GM12878 (cell line): ENCODE results near the gene LAMA5. TPM values are rescaled to one million over a fixed set of nuclear protein-coding genes. Genes with fewer than 3 reads are reported as not detected.

Source experiments
- ATAC-seq: fragments of 200-7000 bp; cut with Tn5 transposase; 3 replicates; pipeline ENCODE4 v1.9.1; 2020; ENCODE audit warnings: mild to moderate bottlenecking, moderate library complexity
- BruUV-seq: library from RNA; stranded (reverse); fragments of 400-500 nt; replicated peaks from 2 replicates; lab custom pipeline; 2021; lab: Mats Ljungman, UMichigan
- CTCF ChIA-PET: fragments of 300-600 bp; sonication (Branson Sonifier 250); formaldehyde crosslinking; extraction: SDS; loops from one replicate; lab custom pipeline; 2021; ENCODE audit warnings: inconsistent platforms; lab: Yijun Ruan, JAX
- POLR2A ChIA-PET: fragments of 350-600 bp; formaldehyde crosslinking; extraction: SDS; loops from one replicate; lab custom pipeline; 2021; ENCODE audit warnings: inconsistent platforms; lab: Charles Lee
- RAD21 ChIA-PET: fragments of 300-600 bp; sonication (Branson Sonifier 250); formaldehyde crosslinking; loops from one replicate; lab custom pipeline; 2023; ENCODE audit warnings: antibody characterized with exemption; ENCODE audit not compliant: unreplicated experiment; lab: Charles Lee
- SMC1A ChIA-PET: fragments of 300-600 bp; sonication (Branson Sonifier 250); formaldehyde crosslinking; loops from one replicate; lab custom pipeline; 2023; ENCODE audit not compliant: unreplicated experiment, uncharacterized antibody; lab: Charles Lee
- DNase-seq: peaks from one replicate; pipeline ENCODE4 v3.0.0-alpha.2; 2011; ENCODE audit warnings: low read depth, low spot score
- FAIRE-seq: peaks from 3 replicates; lab custom pipeline; 2011; peaks lifted over from hg19 to GRCh38; lab: Jason Lieb, UNC
- H2AFZ ChIP-seq: 2 replicates; pipeline ENCODE4 v1.6.0; 2011; ENCODE audit warnings: low read depth, low read length, control low read depth; ENCODE audit not compliant: control insufficient read depth
- H3K27ac ChIP-seq: 2 replicates; pipeline ENCODE4 v1.5.1; 2011; ENCODE audit warnings: control low read depth; ENCODE audit not compliant: control insufficient read depth, insufficient read depth
- H3K27me3 ChIP-seq, 2 experiments: replicated peaks in 1 of 2; 2 replicates each; pipeline versions ENCODE4 v1.6.0 to v1.6.1; 2011; ENCODE audit warnings: low read length in 1 of 2; ENCODE audit not compliant: control insufficient read depth in 2 of 2, insufficient read depth in 2 of 2
- H3K36me3 ChIP-seq, 2 experiments: 2 replicates each; pipeline ENCODE4 v1.5.1; 2011; ENCODE audit warnings: low read length in 1 of 2; ENCODE audit not compliant: control insufficient read depth in 2 of 2, insufficient read depth in 2 of 2
- H3K4me1 ChIP-seq: 2 replicates; pipeline ENCODE4 v1.6.1; 2011; ENCODE audit warnings: mild to moderate bottlenecking, low read length, moderate library complexity, mixed read lengths; ENCODE audit not compliant: control insufficient read depth, insufficient read depth
- H3K4me2 ChIP-seq: 2 replicates; pipeline ENCODE4 v1.6.0; 2011; ENCODE audit warnings: control low read depth; ENCODE audit not compliant: control insufficient read depth, insufficient read depth
- H3K4me3 ChIP-seq: fragments of 200-600 bp; sonication (generic); 2 replicates; pipeline ENCODE4 v1.5.1; 2016
- H3K79me2 ChIP-seq: 2 replicates; pipeline ENCODE4 v1.6.0; 2011; ENCODE audit warnings: low read length; ENCODE audit not compliant: control insufficient read depth, insufficient read depth
- H3K9ac ChIP-seq: 2 replicates; pipeline ENCODE4 v1.8.0; 2011; ENCODE audit warnings: low read length, control low read depth, mixed read lengths; ENCODE audit not compliant: control insufficient read depth, insufficient read depth
- H3K9me3 ChIP-seq: replicated peaks from 3 replicates; pipeline ENCODE4 v1.5.1; 2011; ENCODE audit warnings: mild to moderate bottlenecking, low read length; ENCODE audit not compliant: control insufficient read depth, insufficient read depth
- H4K20me1 ChIP-seq: 2 replicates; pipeline ENCODE4 v1.6.0; 2011; ENCODE audit not compliant: control insufficient read depth, insufficient read depth
- CBX3 ChIP-seq: fragments of 200-600 bp; sonication (generic); IDR thresholded peaks from 2 replicates; pipeline ENCODE4 v1.6.1; 2016; ENCODE audit warnings: low read depth, borderline replicate concordance
- ESRRA ChIP-seq: IDR thresholded peaks from 2 replicates; pipeline ENCODE4 v1.6.1; 2012; ENCODE audit warnings: mild to moderate bottlenecking, low read length, improper control_type of control experiment
- MTA2 ChIP-seq: fragments of 450-650 bp; IDR thresholded peaks from 2 replicates; pipeline ENCODE4 v1.6.1; 2016; ENCODE audit warnings: low read depth, mild to moderate bottlenecking, moderate library complexity
- MYC ChIP-seq: IDR thresholded peaks from 2 replicates; pipeline ENCODE4 v1.6.1; 2011; ENCODE audit warnings: mild to moderate bottlenecking, low read length, moderate library complexity, inconsistent platforms; ENCODE audit not compliant: insufficient read depth, insufficient replicate concordance, insufficient read length, severe bottlenecking
- NFXL1 ChIP-seq: fragments of 450-650 bp; IDR thresholded peaks from 2 replicates; pipeline ENCODE4 v1.6.1; 2017; ENCODE audit warnings: antibody characterized with exemption, mild to moderate bottlenecking, borderline replicate concordance
- PML ChIP-seq: IDR thresholded peaks from 2 replicates; pipeline ENCODE4 v1.6.1; 2012; ENCODE audit warnings: low read length, inconsistent platforms
- ZNF207 ChIP-seq: fragments of 450-650 bp; IDR thresholded peaks from 2 replicates; pipeline ENCODE4 v1.6.1; 2014; ENCODE audit warnings: antibody characterized with exemption, mild to moderate bottlenecking, borderline replicate concordance
- ZNF24 ChIP-seq: fragments of 450-650 bp; IDR thresholded peaks from 2 replicates; pipeline ENCODE4 v1.6.1; 2017; ENCODE audit warnings: antibody characterized with exemption, mild to moderate bottlenecking
- WGBS: methylation state at CpG from one replicate; pipeline ENCODE4 v1.1.6; 2016; ENCODE audit warnings: low lambda C conversion rate; ENCODE audit not compliant: insufficient replicate concordance, insufficient coverage; ENCODE audit errors: missing lambda C conversion rate; 5-methylcytosine and 5-hydroxymethylcytosine counted together
- in situ Hi-C: fragments of 300-500 bp; cut with MboI; formaldehyde crosslinking; loops from 9 replicates; pipeline ENCODE4 v1.14.3; 2018; ENCODE audit warnings: mixed read lengths
- intact Hi-C: fragments of 100-400 bp; cut with micrococcal nuclease; formaldehyde crosslinking; loops from one replicate; pipeline ENCODE4 v1.14.2; 2022; ENCODE audit not compliant: unreplicated experiment
- polyA plus RNA-seq, 11 experiments: library from polyadenylated mRNA; depleted of rRNA in 4 of 11; unstranded in 6 of 11; stranded (reverse) in 5 of 11; fragments of >200 nt; fragmentation: Nextera tagmentation in 4 of 11; fragmentation: Illumina TruSeq in 1 of 11; extraction: Ambion mirVana in 4 of 11; extraction: Trizol in 1 of 11; gene quantifications; 1 replicate in 1 of 11; 2 replicates in 10 of 11; pipeline versions ENCODE4 v1.2.1 to v1.2.3, GENCODE V29; 2011 to 2016; ENCODE audit warnings: inconsistent platforms in 2 of 11, missing spikeins in 2 of 11, low read depth in 1 of 11
- total RNA-seq, 4 experiments: library from RNA; depleted of rRNA in 3 of 4; stranded (reverse); fragments of >200 nt in 3 of 4; fragmentation: Illumina TruSeq in 1 of 4; extraction: Trizol in 1 of 4; gene quantifications; 2 replicates each; pipeline versions ENCODE4 v1.2.1 to v1.2.3, GENCODE V29; 2013 to 2021
- TF ChIP-seq, protein P1 (sequence below): fragments of 450-650 bp; IDR thresholded peaks from 2 replicates; pipeline ENCODE4 v1.6.1; 2014; ENCODE audit warnings: mild to moderate bottlenecking
- TF ChIP-seq, protein P2 (sequence below): fragments of 450-650 bp; IDR thresholded peaks from 2 replicates; pipeline ENCODE4 v1.6.1; 2017; ENCODE audit warnings: borderline replicate concordance
- TF ChIP-seq, protein P3 (sequence below): IDR thresholded peaks from 2 replicates; pipeline ENCODE4 v1.6.1; 2011; ENCODE audit warnings: low read depth, mild to moderate bottlenecking, low read length, moderate library complexity, borderline replicate concordance; ENCODE audit errors: extremely low read depth

The LAMA5 gene
- total and polyA plus RNA-seq, 10 of the 15 experiments (the other 5 are each of a cell fraction or from before 2014, with no cell fraction given) = 0.09 to 3.1 (median 1.6) TPM; not detected in 3

DNA sequence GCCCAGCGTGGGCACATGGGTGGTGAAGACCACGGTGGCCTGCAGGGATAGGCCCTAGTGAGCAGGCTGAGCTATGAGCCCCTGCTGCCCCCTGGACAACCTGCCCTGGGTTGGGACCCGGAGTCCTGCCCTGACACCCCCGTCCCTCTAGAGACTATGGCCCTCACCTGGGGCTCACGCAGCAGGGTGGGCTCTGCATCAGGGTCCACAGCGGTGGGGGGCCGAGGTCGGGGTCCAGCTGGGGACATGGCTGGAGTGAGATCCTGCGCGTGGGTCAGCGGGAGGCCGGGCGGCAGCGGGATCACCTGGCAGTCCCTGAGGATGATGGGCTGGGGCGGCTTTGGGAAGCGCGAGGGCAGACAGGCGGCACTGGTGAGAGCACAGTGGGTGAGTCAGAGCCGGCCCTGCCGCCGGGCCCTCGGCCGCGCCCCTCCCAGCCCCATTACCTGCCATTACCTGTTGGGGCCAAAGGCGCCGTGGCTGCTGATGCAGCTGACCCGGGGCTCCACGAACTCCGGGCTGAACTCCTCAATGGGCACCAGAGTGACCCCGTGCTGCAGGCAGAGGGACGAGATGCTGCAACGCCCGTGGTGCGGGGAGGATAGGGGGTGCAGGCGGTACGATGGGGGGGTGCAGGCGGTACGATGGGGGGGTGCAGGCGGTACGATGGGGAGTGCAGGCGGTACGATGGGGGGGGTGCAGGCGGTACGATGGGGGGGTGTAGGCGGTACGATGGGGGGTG, 36.4 kb downstream of the LAMA5 start:
- no peak for ATAC-seq
- Histone ChIP-seq H3K4me3 (no peak overlapping the region), H3K27me3 (no peaks in the 10 kb centered on the region), H3K9ac (no peak overlapping the region), H2AFZ (no peak overlapping the region), H3K4me1 (no peaks in the 10 kb centered on the region), H3K27ac (no peak overlapping the region), H4K20me1 (no peaks in the 10 kb centered on the region), H3K36me3 (no peaks in the 10 kb centered on the region), H3K9me3 (no peaks in the 10 kb centered on the region), H3K4me2 (no peak overlapping the region), H3K79me2 (no peaks in the 10 kb centered on the region)
- CTCF ChIA-PET = no interaction called here
- BruUV-seq = no TSS peak
- POLR2A ChIA-PET = no interaction called here
- WGBS = 85% methylated on average over 18 of the region's 46 CpGs
- TF ChIP-seq, protein P1, sequence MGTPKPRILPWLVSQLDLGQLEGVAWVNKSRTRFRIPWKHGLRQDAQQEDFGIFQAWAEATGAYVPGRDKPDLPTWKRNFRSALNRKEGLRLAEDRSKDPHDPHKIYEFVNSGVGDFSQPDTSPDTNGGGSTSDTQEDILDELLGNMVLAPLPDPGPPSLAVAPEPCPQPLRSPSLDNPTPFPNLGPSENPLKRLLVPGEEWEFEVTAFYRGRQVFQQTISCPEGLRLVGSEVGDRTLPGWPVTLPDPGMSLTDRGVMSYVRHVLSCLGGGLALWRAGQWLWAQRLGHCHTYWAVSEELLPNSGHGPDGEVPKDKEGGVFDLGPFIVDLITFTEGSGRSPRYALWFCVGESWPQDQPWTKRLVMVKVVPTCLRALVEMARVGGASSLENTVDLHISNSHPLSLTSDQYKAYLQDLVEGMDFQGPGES = no peak
- RAD21 ChIA-PET = no interaction called here
- in situ Hi-C loops = no loop called here
- SMC1A ChIA-PET = no interaction called here
- intact Hi-C loops = no loop called here
- FAIRE-seq = no peak
- DNase-seq = no peak

DNA sequence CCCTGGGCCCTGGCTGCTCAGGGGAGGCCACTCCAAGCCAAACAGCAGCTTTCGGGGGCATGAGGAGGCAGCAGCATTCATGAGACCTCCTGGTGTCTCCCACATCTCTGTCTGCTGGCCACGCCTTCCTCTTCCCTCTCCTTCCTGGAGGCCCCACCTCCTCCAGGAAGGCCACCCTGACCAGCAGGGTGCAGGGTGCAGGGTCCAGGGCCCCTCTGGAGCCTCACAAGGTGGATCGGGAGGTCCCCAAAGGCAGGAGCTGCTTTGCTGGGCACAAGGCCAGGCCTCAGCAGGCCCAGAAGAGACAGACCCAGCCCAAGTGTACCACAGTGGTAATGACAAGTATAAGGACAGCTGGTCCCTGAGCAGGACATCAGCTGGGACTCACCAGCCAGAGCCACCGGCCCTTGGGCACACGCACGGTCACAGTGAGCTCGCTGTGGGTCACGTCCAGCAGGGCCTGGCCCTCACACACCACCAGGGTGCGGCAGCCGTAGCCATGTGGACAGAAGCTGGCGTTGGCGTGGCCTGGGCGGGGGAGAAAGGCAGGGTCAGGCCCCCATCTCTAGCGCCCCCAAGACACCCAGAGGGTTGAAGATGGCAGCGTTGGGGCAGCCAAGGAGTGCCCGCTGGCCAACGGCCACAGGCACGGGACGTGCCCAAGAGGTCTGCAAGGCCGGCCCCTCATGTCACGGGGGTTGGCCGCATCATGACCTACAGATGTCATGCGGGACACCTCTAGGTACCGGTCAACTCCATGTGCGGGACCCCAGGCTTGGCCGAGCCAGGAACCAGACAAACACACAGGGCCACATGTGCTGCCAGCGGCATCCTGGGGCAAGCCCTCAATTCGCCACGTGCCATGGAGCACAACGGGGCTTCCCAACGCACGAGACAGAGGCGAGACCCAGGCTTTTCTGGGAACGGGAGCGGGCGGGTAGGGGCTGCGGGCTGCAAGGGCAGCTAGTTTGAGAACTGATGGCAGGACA, 37.4 kb downstream of the LAMA5 start:
- intact Hi-C loops (no loop called here), in situ Hi-C loops (no loop called here)
- CTCF ChIA-PET = no interaction called here
- 87% methylated on average over 37 of the region's 37 CpGs for WGBS
- Histone ChIP-seq H4K20me1 (no peaks in the 10 kb centered on the region), H3K9me3 (no peaks in the 10 kb centered on the region), H2AFZ (no peak overlapping the region), H3K27ac (no peak overlapping the region), H3K9ac (no peak overlapping the region), H3K36me3 (no peaks in the 10 kb centered on the region), H3K79me2 (no peaks in the 10 kb centered on the region), H3K4me1 (no peaks in the 10 kb centered on the region), H3K27me3 (no peaks in the 10 kb centered on the region), H3K4me3 (no peak overlapping the region), H3K4me2 (no peak overlapping the region)
- SMC1A ChIA-PET = no interaction called here
- FAIRE-seq (no peak), ATAC-seq (no peak), DNase-seq (no peak)
- no TSS peak for BruUV-seq
- RAD21 ChIA-PET = no interaction called here
- POLR2A ChIA-PET = no interaction called here
- no peak for TF ChIP-seq PML
- no peak for TF ChIP-seq ESRRA
- TF ChIP-seq, protein P2, sequence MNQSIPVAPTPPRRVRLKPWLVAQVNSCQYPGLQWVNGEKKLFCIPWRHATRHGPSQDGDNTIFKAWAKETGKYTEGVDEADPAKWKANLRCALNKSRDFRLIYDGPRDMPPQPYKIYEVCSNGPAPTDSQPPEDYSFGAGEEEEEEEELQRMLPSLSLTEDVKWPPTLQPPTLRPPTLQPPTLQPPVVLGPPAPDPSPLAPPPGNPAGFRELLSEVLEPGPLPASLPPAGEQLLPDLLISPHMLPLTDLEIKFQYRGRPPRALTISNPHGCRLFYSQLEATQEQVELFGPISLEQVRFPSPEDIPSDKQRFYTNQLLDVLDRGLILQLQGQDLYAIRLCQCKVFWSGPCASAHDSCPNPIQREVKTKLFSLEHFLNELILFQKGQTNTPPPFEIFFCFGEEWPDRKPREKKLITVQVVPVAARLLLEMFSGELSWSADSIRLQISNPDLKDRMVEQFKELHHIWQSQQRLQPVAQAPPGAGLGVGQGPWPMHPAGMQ = no peak
- no peak for TF ChIP-seq MYC
- no peak for TF ChIP-seq NFXL1
- TF ChIP-seq ZNF24 = no peak
- TF ChIP-seq, protein P3, sequence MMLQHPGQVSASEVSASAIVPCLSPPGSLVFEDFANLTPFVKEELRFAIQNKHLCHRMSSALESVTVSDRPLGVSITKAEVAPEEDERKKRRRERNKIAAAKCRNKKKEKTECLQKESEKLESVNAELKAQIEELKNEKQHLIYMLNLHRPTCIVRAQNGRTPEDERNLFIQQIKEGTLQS = no peak
- no peak for TF ChIP-seq ZNF207
- TF ChIP-seq CBX3 = no peak
- no peak for TF ChIP-seq MTA2
